ENCODE data around the gene TNFRSF21. TPM values are rescaled to one million over a fixed set of nuclear protein-coding genes. Genes with fewer than 3 reads are reported as not detected.

TNFRSF21 gene
- total and polyA plus RNA-seq, 5 donors, result 4.5 to 9.1 (median 5.6) TPM

GRCh38 chr6:47252633-47253032 is 57.1 kb downstream of the TNFRSF21 start:
- no peak overlapping the region for H3K4me3 ChIP-seq (ENCODE audit: low read length)
- no peaks in the 10 kb centered on the region for H3K27me3 ChIP-seq (ENCODE audit: control insufficient read depth, insufficient read depth)
- H3K9me3 ChIP-seq (ENCODE audit: control insufficient read depth, low read length), result no peaks in the 10 kb centered on the region
- peaks cover 2% of the 10 kb centered on the region for H3K4me1 ChIP-seq (ENCODE audit: control insufficient read depth, insufficient read depth, low read length)
- WGBS, result 94% methylated on average over 6 of the region's 6 CpGs
- intact Hi-C loops (cut with DNase I), result no loop called here
- no peak for DNase-seq
- H3K27ac ChIP-seq (ENCODE audit: low read length), result no peak overlapping the region
- no peak for ATAC-seq

DNA sequence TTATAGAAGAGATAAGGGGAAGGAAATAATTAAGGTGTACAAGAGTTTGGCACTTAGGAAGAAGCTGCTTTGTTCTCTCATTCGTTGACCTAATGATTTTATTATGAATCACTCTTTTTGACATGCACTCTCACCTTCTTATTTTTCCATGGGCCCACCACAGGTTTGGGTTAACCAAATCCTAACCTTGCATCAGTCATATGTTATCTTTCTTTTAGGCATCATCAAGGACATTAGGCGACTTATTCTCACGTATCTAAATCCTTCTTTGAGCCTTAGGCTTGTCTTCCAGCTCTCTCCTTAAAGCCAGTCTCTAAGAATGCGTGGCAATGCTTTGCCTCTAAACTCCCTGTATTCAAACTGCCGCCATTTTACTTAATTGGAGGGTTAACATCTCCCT is 58.3 kb downstream of the TNFRSF21 start:
- intact Hi-C loops (cut with DNase I), result no loop called here
- H3K4me1 ChIP-seq (ENCODE audit: control insufficient read depth, insufficient read depth, low read length), result peaks cover 2% of the 10 kb centered on the region
- no peak for DNase-seq
- no peaks in the 10 kb centered on the region for H3K9me3 ChIP-seq (ENCODE audit: control insufficient read depth, low read length)
- no peaks in the 10 kb centered on the region for H3K27me3 ChIP-seq (ENCODE audit: control insufficient read depth, insufficient read depth)
- WGBS, result 95% methylated on average over 5 of the region's 5 CpGs
- H3K27ac ChIP-seq (ENCODE audit: low read length), result no peak overlapping the region
- ATAC-seq, result no peak
- H3K4me3 ChIP-seq (ENCODE audit: low read length), result no peak overlapping the region

DNA sequence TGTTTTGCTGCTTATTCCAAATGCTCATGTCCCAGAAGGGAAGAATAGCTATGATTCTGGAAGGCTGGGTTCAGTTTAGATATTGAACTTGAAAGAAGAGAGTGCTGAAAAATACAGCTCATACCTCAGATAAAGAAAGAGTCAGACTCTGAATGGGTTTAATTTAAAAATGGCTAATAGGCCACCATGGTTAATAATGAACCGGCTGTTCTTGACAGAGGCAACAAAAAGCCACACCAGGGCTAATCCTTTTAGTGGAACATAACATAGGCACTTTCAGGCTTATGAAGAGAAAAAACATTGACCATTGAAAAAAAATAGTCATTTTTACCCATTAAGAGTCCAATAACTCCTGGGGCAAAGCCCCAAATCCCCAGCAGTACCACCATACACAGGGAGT is 59.4 kb downstream of the TNFRSF21 start:
- ATAC-seq, result no peak

DNA sequence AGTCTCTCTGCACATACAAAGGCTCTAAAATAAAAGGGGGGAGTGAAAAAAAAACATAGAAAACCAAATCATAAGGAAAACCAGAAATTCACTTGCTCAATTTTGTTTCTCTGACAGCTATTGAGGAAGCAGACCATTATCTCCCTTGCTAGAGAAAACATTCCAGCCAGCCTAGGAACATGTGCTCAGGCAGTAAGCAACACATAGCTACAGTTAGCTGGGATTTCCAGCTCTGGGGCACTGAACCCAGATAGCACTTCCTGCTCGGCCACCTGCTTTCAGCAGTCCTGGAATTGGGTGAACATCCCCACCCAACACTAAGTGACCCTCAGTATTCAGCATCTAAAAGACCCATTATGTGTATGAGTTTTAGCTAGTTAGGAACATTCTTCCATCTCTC is 61.3 kb downstream of the TNFRSF21 start:
- Histone ChIP-seq H3K4me3 (ENCODE audit: low read length) (no peak overlapping the region), H3K9me3 (ENCODE audit: control insufficient read depth, low read length) (no peaks in the 10 kb centered on the region), H3K27ac (ENCODE audit: low read length) (no peak overlapping the region), H3K27me3 (ENCODE audit: control insufficient read depth, insufficient read depth) (no peaks in the 10 kb centered on the region), H3K4me1 (ENCODE audit: control insufficient read depth, insufficient read depth, low read length) (peaks cover 2% of the 10 kb centered on the region)
- intact Hi-C loops (cut with DNase I), result no loop called here
- ATAC-seq (peak; percentile 31 to 50), DNase-seq (no peak)
- WGBS, result 38% methylated on average over 1 of the region's 1 CpG

More for the DNA sequence above, 59.4 kb downstream of the TNFRSF21 start:
- no peak for DNase-seq
- Histone ChIP-seq H3K4me1 (ENCODE audit: control insufficient read depth, insufficient read depth, low read length) (peaks cover 2% of the 10 kb centered on the region), H3K27me3 (ENCODE audit: control insufficient read depth, insufficient read depth) (no peaks in the 10 kb centered on the region), H3K9me3 (ENCODE audit: control insufficient read depth, low read length) (no peaks in the 10 kb centered on the region), H3K4me3 (ENCODE audit: low read length) (no peak overlapping the region), H3K27ac (ENCODE audit: low read length) (no peak overlapping the region)
- intact Hi-C loops (cut with DNase I), result no loop called here
- 70% methylated on average over 1 of the region's 1 CpG for WGBS

GRCh38 chr6:47247227-47247797 is 62.4 kb downstream of the TNFRSF21 start:
- WGBS, result 6% methylated on average over 2 of the region's 2 CpGs
- Histone ChIP-seq H3K27ac (ENCODE audit: low read length) (no peak overlapping the region), H3K4me3 (ENCODE audit: low read length) (no peak overlapping the region), H3K27me3 (ENCODE audit: control insufficient read depth, insufficient read depth) (no peaks in the 10 kb centered on the region), H3K9me3 (ENCODE audit: control insufficient read depth, low read length) (no peaks in the 10 kb centered on the region), H3K4me1 (ENCODE audit: control insufficient read depth, insufficient read depth, low read length) (peaks cover 2% of the 10 kb centered on the region)
- ATAC-seq, result peak; percentile 55 to 67
- intact Hi-C loops (cut with DNase I), result no loop called here
- DNase-seq, result no peak

DNA sequence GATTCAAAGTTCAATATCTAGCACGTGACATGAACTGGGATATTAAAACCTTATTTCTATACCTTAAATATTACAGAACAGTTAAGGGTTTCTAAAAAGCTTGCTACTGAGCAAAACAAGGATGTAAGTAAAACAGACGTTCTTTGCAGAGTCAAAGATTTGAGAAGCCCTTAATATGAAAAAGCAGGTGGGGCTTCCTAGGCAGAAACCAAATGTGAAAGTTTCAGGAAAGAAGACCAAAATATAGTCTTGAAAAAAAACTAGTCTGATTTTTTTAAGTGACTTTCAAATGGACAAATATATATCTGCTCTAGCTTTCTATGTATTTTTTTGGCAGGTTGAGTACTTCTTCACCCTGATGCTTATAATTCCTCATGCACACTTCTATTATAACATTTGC is 63.2 kb downstream of the TNFRSF21 start:
- intact Hi-C loops (cut with DNase I), result no loop called here
- Histone ChIP-seq H3K27ac (ENCODE audit: low read length) (no peak overlapping the region), H3K27me3 (ENCODE audit: control insufficient read depth, insufficient read depth) (no peaks in the 10 kb centered on the region), H3K4me3 (ENCODE audit: low read length) (no peak overlapping the region), H3K9me3 (ENCODE audit: control insufficient read depth, low read length) (no peaks in the 10 kb centered on the region), H3K4me1 (ENCODE audit: control insufficient read depth, insufficient read depth, low read length) (peaks cover 2% of the 10 kb centered on the region)
- ATAC-seq, result no peak
- DNase-seq, result no peak
- 65% methylated on average over 2 of the region's 2 CpGs for WGBS

GRCh38 chr6:47245745-47246371 is 63.8 kb downstream of the TNFRSF21 start:
- intact Hi-C loops (cut with DNase I), result no loop called here
- no peak overlapping the region for H3K27ac ChIP-seq (ENCODE audit: low read length)
- no peak for ATAC-seq
- H3K27me3 ChIP-seq (ENCODE audit: control insufficient read depth, insufficient read depth), result no peaks in the 10 kb centered on the region
- 39% methylated on average over 2 of the region's 2 CpGs for WGBS
- no peak overlapping the region for H3K4me3 ChIP-seq (ENCODE audit: low read length)
- H3K9me3 ChIP-seq (ENCODE audit: control insufficient read depth, low read length), result no peaks in the 10 kb centered on the region
- H3K4me1 ChIP-seq (ENCODE audit: control insufficient read depth, insufficient read depth, low read length), result peaks cover 2% of the 10 kb centered on the region
- no peak for DNase-seq

DNA sequence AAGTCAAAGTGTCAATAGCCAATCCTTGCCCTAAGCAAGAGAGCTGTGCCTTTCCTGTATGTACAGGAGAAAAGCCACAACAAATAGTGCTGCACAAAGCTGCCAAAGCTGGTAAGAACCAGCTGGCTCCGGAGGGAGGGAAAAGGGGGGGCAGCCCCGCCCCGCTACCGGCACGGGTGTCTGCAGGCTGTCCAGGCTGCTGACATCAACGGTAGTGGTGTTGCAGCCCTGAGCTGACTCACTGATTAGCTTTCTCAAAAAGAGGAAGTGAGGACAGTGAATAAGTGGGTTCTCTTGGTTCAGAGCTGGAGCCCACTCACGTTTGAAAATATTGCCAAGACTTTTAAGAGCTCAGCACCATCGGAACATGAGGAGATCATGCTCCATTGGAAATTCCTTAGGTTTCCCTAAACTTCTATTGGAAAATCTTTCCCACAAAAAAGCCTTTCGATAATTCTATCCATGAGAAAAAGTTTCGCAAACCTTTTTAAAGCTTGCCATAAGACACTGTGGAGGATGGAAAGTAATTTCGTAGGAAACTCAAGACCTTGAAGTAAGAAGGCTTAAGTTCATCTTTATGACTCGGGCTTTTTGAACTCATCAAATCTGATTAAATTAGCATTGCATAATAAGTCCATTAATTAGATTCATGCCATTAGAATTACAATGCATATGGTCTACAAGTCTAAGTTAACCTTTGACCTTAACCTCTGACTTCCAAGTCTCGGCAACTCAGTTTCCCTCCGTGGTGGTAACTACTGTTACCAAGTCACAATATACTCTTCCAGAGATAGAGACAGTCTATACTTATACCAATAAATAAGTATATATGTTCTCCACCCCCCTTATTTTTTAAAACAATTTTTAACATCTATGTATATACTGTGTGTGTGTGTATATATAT is 67.0 kb downstream of the TNFRSF21 start:
- ATAC-seq (peak; percentile 98 to 99), DNase-seq (peak; percentile 87 to 94 (median 92))
- Histone ChIP-seq H3K4me3 (ENCODE audit: low read length) (no peak overlapping the region), H3K27me3 (ENCODE audit: control insufficient read depth, insufficient read depth) (no peaks in the 10 kb centered on the region), H3K9me3 (ENCODE audit: control insufficient read depth, low read length) (no peaks in the 10 kb centered on the region), H3K4me1 (ENCODE audit: control insufficient read depth, insufficient read depth, low read length) (no peaks in the 10 kb centered on the region), H3K27ac (ENCODE audit: low read length) (no peak overlapping the region)
- 36% methylated on average over 14 of the region's 14 CpGs for WGBS
- intact Hi-C loops (cut with DNase I), result no loop called here

GRCh38 chr6:47241742-47242482 is 67.8 kb downstream of the TNFRSF21 start:
- no peaks in the 10 kb centered on the region for H3K27me3 ChIP-seq (ENCODE audit: control insufficient read depth, insufficient read depth)
- ATAC-seq, result peak in 1 of 2 donors; percentile 20
- H3K9me3 ChIP-seq (ENCODE audit: control insufficient read depth, low read length), result no peaks in the 10 kb centered on the region
- H3K4me3 ChIP-seq (ENCODE audit: low read length), result no peak overlapping the region
- no peak for DNase-seq
- intact Hi-C loops (cut with DNase I), result no loop called here
- no peak overlapping the region for H3K27ac ChIP-seq (ENCODE audit: low read length)
- 83% methylated on average over 4 of the region's 4 CpGs for WGBS
- H3K4me1 ChIP-seq (ENCODE audit: control insufficient read depth, insufficient read depth, low read length), result no peaks in the 10 kb centered on the region

DNA sequence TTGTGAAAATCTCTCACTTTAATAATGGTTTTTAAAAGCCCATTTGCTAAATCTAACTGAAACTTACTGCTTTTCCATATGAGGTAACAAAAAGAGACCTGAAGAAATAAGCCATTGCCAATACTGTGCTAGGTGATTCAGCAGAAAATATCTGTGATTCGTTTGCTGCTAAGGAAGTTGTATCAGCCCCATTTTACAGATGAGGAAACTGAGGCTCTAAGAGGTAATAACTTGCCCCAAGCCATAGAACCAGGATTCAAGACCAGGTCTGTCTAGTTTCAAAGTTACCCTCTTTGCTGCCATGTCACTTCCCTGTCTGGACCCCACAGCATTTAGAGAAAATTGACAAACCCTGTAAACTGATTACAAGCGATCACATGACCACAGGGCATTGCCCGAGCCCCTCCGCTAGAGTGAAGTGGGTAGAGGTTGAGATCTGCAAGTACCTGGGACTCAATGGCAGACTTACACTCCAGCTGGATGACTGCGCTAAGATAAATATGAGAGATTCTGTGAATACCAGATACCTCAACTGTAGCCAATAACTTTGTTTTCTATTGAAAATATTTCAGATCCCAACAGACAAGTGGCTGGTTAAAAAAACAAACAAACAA is 69.3 kb downstream of the TNFRSF21 start:
- no peak for DNase-seq
- no peaks in the 10 kb centered on the region for H3K27me3 ChIP-seq (ENCODE audit: control insufficient read depth, insufficient read depth)
- H3K4me1 ChIP-seq (ENCODE audit: control insufficient read depth, insufficient read depth, low read length), result peaks cover 3% of the 10 kb centered on the region
- intact Hi-C loops (cut with DNase I), result no loop called here
- no peak overlapping the region for H3K4me3 ChIP-seq (ENCODE audit: low read length)
- no peak for ATAC-seq
- 94% methylated on average over 5 of the region's 5 CpGs for WGBS
- H3K9me3 ChIP-seq (ENCODE audit: control insufficient read depth, low read length), result no peaks in the 10 kb centered on the region
- no peak overlapping the region for H3K27ac ChIP-seq (ENCODE audit: low read length)
